Panc1 (cell line): ENCODE measurements around the gene ACOD1.

Source experiments
- CTCF ChIP-seq: fragments of 450-650 bp; IDR thresholded peaks from 2 replicates; pipeline ENCODE4 v1.5.1; 2017; ENCODE audit warnings: mild to moderate bottlenecking
- TCF7L2 ChIP-seq: IDR thresholded peaks from 2 replicates; pipeline ENCODE4 v1.6.1; 2011; ENCODE audit warnings: mild to moderate bottlenecking, low read depth, low read length, inconsistent platforms

DNA sequence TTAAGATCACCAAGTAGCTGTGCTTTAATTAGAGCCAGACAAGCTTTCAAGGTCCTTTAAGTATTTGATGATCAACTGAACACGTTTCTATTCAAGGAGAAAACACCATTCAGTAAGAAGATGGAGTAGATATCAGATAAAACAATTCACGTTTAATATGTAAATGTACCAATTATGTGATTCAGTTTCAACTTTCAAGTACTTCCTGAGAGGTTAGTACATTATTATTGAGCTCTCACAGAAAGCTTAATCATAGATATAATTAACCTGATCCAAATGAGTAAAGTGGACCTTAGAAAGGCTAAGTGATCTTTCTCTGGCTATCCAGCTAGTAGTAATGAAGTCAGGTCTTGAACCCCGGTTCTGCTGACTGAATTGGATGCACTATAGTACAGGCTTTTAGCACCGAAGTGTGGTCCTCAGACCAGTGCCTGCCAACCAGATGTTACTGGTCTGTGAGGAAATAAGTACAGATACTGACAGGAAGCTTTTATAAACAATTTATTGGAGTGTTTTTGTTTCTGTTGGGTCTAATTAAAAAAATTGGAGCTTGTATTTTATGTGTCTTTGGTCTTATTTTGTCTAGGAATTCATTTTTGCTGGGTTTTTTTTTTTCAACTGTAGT lies 53.8 kb downstream of the ACOD1 start:
- TF ChIP-seq CTCF (no peak), TCF7L2 (no peak)
